ENCODE results near the gene WFIKKN2.

Gene WFIKKN2

DNA sequence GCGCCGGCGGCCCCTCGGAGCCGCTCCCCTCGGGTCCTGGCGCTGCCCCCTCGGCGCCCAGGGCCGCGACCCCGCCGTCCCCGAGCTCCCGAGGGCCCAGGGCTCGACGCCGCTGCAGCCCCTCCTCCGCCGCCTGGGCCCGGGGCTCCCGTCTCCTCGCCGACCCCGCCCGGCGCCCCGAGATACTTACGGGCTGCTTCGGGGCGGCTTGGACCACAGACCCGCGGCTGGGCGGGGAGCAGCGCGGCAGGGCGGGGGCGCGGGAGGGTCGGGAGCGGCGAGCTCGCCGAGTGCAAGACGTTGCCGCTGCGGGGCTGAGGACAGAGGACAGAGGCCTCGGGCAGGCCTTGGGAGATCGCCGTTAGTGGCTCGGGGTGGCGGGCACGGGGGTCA is 30.5 kb downstream of the WFIKKN2 start:
- ChIA-PET POLR2A (interaction anchor here (0.7 to 5.5 kb wide), 41 partner anchors 8 to 324 kb away, joined by 3 to 93 read pairs (median 6); partner anchors contain the start of genes LUC7L3, NME1 and NME2), CTCF (interaction anchor here (2.5 to 3.5 kb wide), 2 partner anchors 13 to 83 kb away, joined by 11 to 13 read pairs; no protein-coding TSS in a partner anchor)
- no peak for DNase-seq (ENCODE audit: extremely low spot score)
- TF ChIP-seq HDGF (IDR thresholded peaks at IDR 0.05; ENCODE audit: borderline replicate concordance), result no peak
- TF ChIP-seq SP1 (IDR thresholded peaks at IDR 0.05), result no peak
- TF ChIP-seq BHLHE40 (IDR thresholded peaks at IDR 0.05; ENCODE audit: borderline replicate concordance), result no peak
- TF ChIP-seq FOXA1 (IDR thresholded peaks at IDR 0.05), result no peak
- no peak for TF ChIP-seq FOXM1 (IDR thresholded peaks at IDR 0.05; ENCODE audit: borderline replicate concordance)

GRCh38 chr17:50866261-50866949 is 31.0 kb downstream of the WFIKKN2 start, which contains the start of gene TOB1:
Gene TOB1 (minus strand): TSS chr17:50866354. CDS start chr17:50864017, 2,337 bp downstream.
- POLR2A ChIA-PET, result interaction anchor here (0.5 to 5.5 kb wide), 48 partner anchors 9 to 341 kb away, joined by 3 to 93 read pairs (median 6); partner anchors contain the start of genes LUC7L3, NME1 and NME2
- DNase-seq (ENCODE audit: extremely low spot score), result peak; percentile 90
- TF ChIP-seq ARNT (IDR thresholded peaks at IDR 0.05) (no peak), ELF4 (IDR thresholded peaks at IDR 0.05) (peak; percentile 74)
- CTCF ChIA-PET, result interaction anchor here (0.9 to 3.5 kb wide), 4 partner anchors 14 to 90 kb away, joined by 3 to 13 read pairs (median 7); no protein-coding TSS in a partner anchor

DNA sequence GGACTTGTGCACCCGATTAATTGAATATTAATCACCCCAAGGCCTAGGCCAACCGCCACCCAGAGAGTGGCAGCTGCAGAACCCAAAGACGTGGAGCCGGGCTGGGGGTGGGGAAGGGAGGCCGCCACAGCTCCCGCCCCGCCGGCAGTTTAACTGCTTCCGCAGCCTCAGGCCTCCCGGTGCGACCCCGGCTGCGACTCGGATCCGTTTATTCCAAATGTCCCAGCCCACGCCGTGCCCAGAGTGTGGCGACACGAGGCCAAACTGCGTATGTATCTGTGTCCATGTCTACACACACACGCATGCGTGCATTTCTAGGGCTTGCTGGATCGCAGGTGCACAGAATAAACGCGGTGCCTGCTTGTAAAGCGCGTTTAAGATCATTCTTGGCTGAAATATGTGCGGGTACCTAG is 31.6 kb downstream of the WFIKKN2 start:
- CTCF ChIA-PET, result interaction anchor here (0.9 to 3.5 kb wide), 4 partner anchors 14 to 90 kb away, joined by 3 to 13 read pairs (median 7); no protein-coding TSS in a partner anchor

DNA sequence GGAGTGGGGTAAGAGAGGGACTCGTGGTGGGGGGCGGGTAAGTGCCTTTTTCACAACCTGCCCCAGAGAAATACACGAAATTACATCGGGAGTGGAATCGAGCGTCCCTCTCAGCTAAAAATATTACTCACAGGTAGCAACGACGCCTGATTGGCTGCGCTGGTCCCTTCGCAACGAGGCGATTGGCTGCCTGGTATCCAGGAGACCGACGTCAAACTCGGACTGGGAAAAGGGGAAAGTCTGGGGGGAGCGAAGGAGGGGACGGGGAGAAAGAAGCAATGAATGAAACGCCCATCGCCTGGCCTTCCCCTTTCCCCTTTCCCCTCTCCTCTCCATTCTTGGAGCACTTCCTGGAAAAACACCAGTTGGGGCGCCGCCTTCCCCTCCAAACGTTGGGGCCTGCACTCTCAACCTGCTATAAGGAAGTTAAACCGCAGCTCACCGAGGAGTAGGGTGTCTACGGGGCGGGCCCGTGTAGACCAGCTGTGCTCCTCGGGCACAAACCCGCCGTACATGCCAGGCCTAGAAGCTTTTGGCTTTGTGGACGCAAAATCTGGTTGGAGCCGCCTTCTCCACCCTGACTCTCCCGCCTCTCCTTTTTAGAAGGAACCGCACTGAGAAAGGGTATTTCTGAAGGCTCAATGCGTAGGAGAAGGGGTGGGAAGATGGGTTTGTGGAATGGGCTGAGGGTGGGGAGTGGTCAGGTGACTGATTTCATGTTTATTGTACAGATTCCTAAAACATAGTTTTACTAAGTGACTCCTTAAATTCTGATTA is 32.2 kb downstream of the WFIKKN2 start:
- ChIA-PET POLR2A (interaction anchor here (0.6 to 5.5 kb wide), 24 partner anchors 10 to 916 kb away, joined by 3 to 93 read pairs (median 16); partner anchors contain the start of gene ANKRD40), CTCF (interaction anchor here (0.9 to 3.5 kb wide), 4 partner anchors 15 to 89 kb away, joined by 3 to 13 read pairs (median 7); no protein-coding TSS in a partner anchor)
- DNase-seq (ENCODE audit: extremely low spot score), result peak; percentile 89
- TF ChIP-seq LEF1 (IDR thresholded peaks at IDR 0.05; ENCODE audit: borderline replicate concordance), result no peak
- TF ChIP-seq L3MBTL2 (conservative IDR thresholded peaks at IDR 0.05), result peak; percentile 88
- no peak for TF ChIP-seq HDGF (IDR thresholded peaks at IDR 0.05; ENCODE audit: borderline replicate concordance)
- no peak for TF ChIP-seq PKNOX1 (IDR thresholded peaks at IDR 0.05)
- TF ChIP-seq ELF4 (IDR thresholded peaks at IDR 0.05), result no peak
- no peak for TF ChIP-seq CTBP1 (IDR thresholded peaks at IDR 0.05; ENCODE audit: borderline replicate concordance)

More for the DNA sequence above, 31.6 kb downstream of the WFIKKN2 start:
- peak; percentile 58 for DNase-seq (ENCODE audit: extremely low spot score)
- POLR2A ChIA-PET, result interaction anchor here (0.6 to 5.5 kb wide), 37 partner anchors 9 to 916 kb away, joined by 3 to 93 read pairs (median 9); partner anchors contain the start of genes ANKRD40 and LUC7L3
- TF ChIP-seq ELF4 (IDR thresholded peaks at IDR 0.05) (no peak), PKNOX1 (IDR thresholded peaks at IDR 0.05) (peak; percentile 82), L3MBTL2 (conservative IDR thresholded peaks at IDR 0.05) (peak; percentile 98)

- ChIA-PET CTCF (interaction anchor here (3.5 kb wide), 1 partner anchor 81 kb away, joined by 11 read pairs; no protein-coding TSS in a partner anchor), POLR2A (interaction anchor here (2.1 to 5.5 kb wide), 7 partner anchors 9 to 87 kb away, joined by 15 to 93 read pairs (median 53); no protein-coding TSS in a partner anchor)
- TF ChIP-seq HDGF (IDR thresholded peaks at IDR 0.05; ENCODE audit: borderline replicate concordance) (no peak), FOXM1 (IDR thresholded peaks at IDR 0.05; ENCODE audit: borderline replicate concordance) (no peak), PKNOX1 (IDR thresholded peaks at IDR 0.05) (peak; percentile 91), ARNT (IDR thresholded peaks at IDR 0.05) (no peak), FOXK2 (IDR thresholded peaks at IDR 0.05) (no peak), BHLHE40 (IDR thresholded peaks at IDR 0.05; ENCODE audit: borderline replicate concordance) (no peak), CTBP1 (IDR thresholded peaks at IDR 0.05; ENCODE audit: borderline replicate concordance) (peak; percentile 69; the same call in 1 of the 2 replicates), ZNF384 (IDR thresholded peaks at IDR 0.05) (peak; percentile 43; the same call in 1 of the 2 replicates), ELF4 (IDR thresholded peaks at IDR 0.05) (no peak), NFRKB (IDR thresholded peaks at IDR 0.05) (no peak)
- no peak for DNase-seq (ENCODE audit: extremely low spot score)
Observed at GRCh38 chr17:50868140-50868438, 32.7 kb downstream of the WFIKKN2 start.

- DNase-seq (ENCODE audit: extremely low spot score), result no peak
- TF ChIP-seq ZNF384 (IDR thresholded peaks at IDR 0.05), result no peak
- TF ChIP-seq HDGF (IDR thresholded peaks at IDR 0.05; ENCODE audit: borderline replicate concordance), result no peak
- TF ChIP-seq L3MBTL2 (conservative IDR thresholded peaks at IDR 0.05), result no peak
- TF ChIP-seq PKNOX1 (IDR thresholded peaks at IDR 0.05), result no peak; the same call in 1 of the 2 replicates
- TF ChIP-seq FOXK2 (IDR thresholded peaks at IDR 0.05), result no peak
- no peak for TF ChIP-seq ARNT (IDR thresholded peaks at IDR 0.05)
- no peak for TF ChIP-seq SP1 (IDR thresholded peaks at IDR 0.05)
- TF ChIP-seq ELF4 (IDR thresholded peaks at IDR 0.05), result no peak
- TF ChIP-seq FOXM1 (IDR thresholded peaks at IDR 0.05; ENCODE audit: borderline replicate concordance), result no peak
- no peak for TF ChIP-seq NFRKB (IDR thresholded peaks at IDR 0.05)
- TF ChIP-seq TARDBP (IDR thresholded peaks at IDR 0.05), result no peak
- TF ChIP-seq CTBP1 (IDR thresholded peaks at IDR 0.05; ENCODE audit: borderline replicate concordance), result no peak
- no peak for TF ChIP-seq LEF1 (IDR thresholded peaks at IDR 0.05; ENCODE audit: borderline replicate concordance)
- TF ChIP-seq BHLHE40 (IDR thresholded peaks at IDR 0.05; ENCODE audit: borderline replicate concordance), result no peak
- TF ChIP-seq FOXA1 (IDR thresholded peaks at IDR 0.05), result no peak
- no peak for TF ChIP-seq SUZ12 (IDR thresholded peaks at IDR 0.05)
- ChIA-PET POLR2A (no interaction called here), CTCF (no interaction called here)
Observed at GRCh38 chr17:50868602-50869001, 33.2 kb downstream of the WFIKKN2 start.

Data from HEK293T (cell line).